HG02798 (cell line): ENCODE results near the gene INTS2.
"Not testable (repeated sequence)": the region's sequence is repeated elsewhere in the genome, so short reads cannot be mapped to it uniquely, and the experiment has no call there.

ENCODE experiments used
- ATAC-seq: cut with Tn5 transposase; IDR thresholded peaks from one replicate; pipeline ENCODE4 v1.9.1; 2021; ENCODE audit warnings: mild to moderate bottlenecking; ENCODE audit not compliant: unreplicated experiment, poor library complexity

INTS2 gene

DNA sequence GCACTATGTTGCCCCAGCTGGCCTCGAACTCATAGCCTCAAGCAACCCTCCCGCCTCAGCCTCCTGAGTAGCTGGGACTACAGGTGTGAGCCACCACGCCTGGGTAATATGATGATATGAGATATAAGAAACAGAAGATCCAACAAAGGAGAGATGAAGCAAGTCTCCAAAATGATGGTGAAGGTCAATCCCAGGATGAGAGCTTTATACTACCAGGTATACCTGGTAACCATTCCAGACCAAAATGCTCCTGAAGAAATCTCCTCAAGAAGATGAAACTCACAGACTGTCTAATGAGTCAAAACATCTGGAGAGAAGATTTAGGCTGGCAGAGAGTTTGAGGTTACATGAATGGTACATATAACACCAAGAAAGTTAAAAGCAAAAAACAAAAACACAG is 24.5 kb downstream of the INTS2 start:
- ATAC-seq: no peak

DNA sequence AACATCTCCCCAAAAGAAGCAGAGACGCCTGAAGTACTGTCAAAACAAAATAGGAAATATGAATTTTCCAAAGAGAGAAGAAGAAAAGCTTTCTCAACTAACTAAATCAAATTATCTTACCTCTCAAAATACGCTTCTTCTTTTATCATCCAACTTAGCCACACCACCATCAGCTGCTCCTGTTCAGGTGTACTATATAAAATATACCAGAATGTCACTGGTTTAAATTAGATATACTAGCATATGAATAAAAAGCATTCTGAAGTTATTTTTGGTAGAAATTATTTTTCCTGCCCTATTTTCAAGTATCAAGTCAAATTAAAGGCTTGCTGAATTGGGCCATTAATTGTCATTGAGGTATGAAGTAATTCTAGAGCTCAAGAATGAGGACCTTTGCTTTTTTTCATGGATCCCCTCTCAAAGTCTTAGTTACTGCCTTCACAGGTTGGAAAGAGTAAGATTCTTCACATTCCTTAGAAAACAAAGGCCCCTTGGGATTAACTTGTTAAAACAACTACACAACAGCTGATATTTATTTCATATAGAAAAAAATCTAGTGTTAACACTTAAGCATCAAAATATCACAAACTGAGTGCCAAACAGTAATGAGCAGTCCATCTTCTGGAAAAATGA is 30.1 kb downstream of the INTS2 start:
- no peak for ATAC-seq

DNA sequence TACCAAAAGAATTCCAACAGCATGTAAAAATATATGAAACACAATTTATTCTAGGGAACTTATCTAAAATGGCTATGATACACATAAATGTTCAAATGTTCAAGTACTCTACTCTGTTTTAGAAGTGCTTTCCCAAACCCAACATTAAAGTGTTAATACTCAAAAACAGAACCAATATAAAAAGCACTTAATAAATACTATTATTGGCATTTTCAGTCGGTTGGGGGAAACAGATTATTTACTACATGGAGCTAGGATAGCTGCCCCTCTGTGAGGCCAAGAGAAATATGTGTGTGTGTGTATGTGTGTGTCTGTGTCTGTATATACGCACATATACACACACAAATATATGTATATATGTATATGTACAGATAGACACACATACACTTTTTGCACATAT is 32.4 kb downstream of the INTS2 start:
- no peak for ATAC-seq

DNA sequence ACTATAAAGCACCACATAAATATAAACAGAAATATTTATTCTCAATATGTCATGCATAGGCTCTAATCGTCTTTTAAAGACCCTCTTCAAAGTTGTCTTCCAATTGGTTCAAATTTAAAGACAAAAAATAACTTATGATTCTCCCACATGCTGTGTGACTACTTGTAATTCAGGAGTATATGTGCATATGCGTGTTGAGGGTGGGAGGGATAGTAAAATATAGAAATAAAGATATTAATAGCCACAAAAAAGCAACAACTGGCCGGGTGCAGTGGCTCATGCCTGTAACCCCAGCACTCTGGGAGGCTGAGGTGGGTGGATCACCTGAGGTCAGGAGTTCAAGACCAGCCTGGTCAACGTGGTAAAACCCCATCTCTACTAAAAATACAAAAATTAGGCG is 33.5 kb downstream of the INTS2 start:
- ATAC-seq: not testable (repeated sequence)

DNA sequence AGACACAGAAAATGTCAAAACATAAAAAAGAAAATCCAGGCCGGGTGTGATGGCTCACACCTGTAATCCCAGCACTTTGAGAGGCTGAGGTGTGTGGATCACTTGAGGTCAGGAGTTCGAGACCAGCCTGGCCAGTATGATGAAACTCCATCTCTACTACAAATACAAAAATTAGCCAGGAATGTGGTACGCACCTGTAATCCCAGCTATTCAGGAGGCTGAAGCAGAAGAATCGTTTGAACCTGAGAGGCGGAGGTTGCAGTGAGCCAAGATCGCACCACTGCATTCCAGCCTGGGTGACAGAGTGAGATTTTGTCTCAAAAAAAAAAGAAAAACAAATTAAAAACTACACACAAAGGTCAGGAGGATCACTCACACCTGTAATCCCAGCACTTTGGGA is 40.0 kb downstream of the INTS2 start:
- not testable (repeated sequence) for ATAC-seq

DNA sequence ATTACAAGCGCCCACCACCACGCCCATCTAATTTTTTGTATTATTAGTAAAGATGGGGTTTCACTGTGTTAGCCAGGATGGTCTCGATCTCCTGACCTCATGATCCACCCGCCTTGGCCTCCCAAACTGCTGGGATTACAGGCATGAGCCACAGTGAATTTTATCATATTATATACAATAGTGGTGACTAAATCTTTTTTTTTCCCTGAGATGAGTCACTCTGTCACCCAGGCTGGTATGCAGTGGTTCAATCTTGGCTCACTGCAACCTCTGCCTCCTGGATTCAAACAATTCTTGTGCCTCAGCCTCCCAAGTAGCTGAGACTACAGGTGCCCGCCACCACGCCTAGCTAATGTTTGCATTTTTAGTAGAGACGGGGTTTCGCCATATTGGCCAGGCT is 41.9 kb downstream of the INTS2 start:
- ATAC-seq: not testable (repeated sequence)

DNA sequence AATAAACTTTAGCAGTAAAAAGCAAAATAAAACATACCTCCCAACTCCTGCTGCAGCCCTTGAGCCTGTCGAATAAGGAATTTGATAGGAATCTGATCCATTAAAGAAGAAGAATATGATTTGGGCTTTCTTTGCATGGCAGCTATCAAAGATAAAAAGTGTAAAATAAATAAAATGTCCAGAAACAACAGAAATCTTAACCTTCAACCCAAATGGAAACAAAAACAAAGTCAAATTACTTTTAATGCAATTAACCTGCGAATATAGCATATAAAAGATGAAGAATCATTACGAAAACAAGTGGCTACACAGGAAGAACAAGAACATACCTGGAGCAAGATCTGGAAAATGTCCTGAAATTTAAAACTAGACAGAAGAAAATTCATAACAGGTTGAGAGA is 42.9 kb downstream of the INTS2 start:
- ATAC-seq: no peak

DNA sequence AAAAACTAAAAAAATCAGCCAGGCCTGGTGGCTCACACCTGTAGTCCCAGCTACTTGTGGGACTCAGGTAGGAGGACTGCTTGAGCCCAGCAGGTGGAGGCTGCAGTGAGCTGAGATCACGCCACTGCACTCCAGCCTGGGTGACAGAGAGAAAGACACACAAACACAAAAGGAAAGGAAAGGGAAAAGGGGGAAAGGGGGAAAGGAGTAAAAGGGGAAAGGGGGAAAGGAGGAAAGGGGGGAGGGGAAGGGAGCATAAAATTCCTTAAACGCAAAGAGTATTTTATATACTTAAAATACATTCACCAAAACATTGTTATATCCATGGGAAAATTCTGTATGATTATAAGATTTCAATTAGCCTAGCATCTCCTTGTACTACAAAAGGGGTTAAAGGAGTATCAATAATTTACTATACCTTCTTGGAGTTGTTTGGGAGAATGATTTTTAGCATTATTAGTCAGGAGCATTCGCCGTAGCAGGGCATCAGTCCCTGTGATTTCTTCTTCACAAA is 47.1 kb downstream of the INTS2 start:
- no peak for ATAC-seq

DNA sequence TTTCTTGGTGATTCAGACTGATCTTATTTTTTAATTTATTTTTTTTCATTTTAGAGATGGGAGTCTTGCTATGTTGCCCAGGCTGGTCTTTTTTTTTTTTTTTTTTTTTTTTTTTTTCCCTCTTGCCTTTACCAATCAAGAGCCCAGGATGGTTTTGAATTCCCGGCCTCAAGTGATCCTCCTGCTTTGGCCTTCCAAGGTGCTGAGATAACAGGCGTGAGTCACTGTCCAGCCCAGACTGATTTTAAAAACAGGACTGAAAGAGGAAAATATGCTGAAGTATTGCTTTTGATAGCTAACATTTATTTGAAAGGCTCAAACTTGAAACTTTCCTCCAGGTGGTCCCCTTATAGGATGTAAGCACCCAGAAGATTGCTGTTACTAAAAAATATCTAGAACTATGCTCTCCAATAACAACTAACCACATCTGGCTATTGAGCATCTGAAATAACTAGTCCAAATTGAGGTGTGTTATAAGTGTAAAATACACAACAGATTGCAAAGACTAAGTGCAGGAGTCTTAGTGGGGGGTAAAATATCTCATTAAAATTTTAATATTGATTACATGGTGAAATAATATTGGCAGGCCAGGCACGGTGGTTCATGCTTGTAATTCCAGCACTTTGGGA is 48.7 kb downstream of the INTS2 start:
- ATAC-seq: no peak

DNA sequence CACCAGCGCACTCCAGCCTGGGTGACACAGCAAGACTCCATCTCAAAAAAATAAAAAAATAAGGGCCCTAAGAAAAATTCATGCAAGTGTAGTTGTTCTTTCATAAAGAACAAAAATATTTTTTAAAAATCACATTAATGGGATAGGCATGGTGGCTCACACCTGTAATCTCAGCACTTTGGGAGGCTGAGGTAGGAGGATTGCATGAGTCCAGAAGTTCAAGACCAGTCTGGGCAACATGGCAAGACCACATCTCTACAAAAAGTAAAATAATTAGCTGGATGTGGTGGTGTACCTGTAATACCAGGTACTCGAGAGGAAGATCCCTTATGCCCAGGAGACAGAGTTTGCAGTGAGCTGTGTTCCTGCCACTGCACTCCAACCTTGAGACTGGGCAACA is 49.3 kb downstream of the INTS2 start:
- no peak for ATAC-seq

DNA sequence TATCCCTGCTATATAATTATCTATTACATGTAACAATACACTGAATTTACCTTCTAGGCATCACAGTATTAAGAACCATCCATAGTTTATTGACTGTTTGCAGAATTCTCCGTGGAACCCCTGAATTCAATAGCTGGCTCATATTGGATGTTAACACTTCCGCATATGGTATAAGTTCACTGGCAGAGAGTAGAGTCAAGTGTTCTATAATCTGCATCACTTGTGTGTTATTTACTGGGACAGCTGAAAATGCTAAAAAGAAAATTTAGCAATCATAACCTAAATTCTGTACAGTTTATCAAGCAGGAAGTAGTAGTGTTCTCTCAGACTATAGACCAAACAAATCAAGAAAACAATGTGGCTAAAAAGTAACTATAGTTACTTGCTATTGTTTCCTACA is 49.9 kb downstream of the INTS2 start:
- no peak for ATAC-seq

DNA sequence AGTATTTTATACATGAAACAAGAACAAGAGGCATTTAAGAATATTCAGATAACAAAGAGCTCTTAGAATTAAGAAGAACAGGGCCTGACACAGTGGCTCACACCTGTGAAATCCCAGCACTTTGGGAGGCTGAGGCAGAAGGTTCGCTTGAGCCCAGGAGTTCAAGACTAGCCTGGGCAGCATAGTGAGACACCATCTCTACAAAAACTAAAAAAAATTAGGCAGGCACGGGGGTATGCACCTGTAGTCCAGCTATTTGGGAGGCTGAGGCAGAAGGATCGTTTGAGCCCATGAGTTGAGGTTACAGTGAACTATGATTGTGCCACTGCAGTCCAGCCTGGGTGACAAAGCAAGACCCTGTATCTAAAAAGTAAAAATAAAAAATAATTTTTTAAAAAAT is 52.0 kb downstream of the INTS2 start:
- ATAC-seq: no peak

DNA sequence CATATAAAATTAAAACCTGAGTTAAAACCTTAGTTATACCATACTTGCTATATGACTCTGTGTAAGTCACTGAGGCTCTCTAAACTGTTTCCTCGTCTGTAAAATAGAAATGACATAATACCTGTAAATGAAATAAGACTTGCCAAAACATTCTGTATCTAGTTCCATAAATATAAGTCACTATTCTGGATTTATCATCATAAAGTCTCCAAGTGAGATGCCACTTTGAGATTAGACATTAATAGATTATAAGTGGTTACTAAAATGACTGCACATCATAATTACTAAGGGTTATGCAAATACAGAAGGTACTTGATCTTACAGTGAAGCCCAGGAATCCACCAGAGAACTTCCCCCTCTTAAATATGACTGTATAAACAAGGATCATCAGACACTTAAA is 52.5 kb downstream of the INTS2 start:
- no peak for ATAC-seq

DNA sequence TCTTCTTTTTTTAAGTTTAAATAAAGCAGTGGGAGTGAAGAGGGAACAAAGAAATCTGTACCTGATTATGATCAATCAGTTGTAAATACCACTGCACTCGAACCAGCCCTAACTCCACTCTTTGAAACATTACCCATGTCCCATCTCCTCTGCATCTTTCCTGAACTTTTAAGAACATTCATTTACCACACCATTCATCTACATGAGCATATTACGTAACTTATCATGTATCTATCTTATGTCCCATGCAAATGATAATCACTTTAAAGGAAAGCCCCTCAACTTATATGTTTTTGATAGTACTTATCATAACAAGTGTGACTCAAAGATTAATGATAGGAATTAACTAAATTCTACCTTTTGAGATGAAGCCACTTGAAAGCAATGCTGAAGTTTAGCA is 53.7 kb downstream of the INTS2 start:
- no peak for ATAC-seq

DNA sequence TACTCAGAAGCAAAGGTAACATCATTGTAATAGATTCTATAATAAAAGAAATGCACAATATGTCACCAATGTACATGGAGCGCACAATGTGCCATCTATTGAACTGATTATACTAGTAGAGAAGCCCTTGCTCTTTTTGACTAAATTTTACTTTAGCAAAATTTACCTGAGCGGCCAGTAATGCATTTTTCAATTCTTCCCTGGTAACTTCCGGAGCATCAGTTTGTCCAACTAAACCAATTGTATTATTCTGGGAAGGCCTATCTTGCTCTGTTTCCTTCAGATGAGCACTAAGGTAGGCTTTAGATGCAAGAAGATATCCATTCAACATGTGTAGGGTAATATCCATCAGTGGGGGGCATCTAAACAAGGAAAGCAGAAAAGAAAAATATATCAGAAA is 55.7 kb downstream of the INTS2 start:
- no peak for ATAC-seq

DNA sequence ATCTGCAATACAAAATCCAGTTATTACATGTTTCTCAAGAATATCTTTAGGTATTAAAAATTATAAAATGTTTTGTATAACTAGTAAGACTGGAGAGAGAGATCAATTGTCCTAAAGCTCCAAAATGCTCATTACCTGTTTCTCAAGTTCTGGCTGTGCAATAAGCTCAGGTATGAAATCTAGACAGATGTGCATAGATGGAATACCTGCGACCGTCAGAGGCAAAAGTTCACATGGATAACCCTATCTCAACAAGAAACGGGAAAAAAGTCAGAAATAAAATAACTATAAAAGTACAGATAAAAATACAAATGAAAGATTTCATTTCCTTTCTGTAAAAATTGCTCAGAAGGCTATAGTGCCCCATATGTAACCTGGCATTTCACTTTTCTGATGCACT is 58.6 kb downstream of the INTS2 start:
- no peak for ATAC-seq

DNA sequence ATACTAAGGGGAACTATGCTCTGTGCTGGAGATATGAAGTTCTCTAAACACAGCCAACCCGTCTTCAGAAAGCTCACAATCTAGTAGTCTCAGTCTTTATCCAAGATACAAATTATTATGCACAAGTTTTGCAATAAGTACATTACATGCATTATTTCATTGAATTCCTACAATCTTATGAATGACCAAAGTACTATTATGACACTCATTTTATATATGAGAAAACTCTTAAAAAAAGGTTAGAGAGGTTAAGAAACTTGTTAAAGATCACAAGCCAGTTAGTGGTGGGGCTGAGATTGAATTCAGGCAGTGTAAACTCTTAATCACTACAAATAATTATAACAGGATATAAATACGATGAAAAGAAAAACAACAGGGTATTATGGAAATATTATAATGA is 59.7 kb downstream of the INTS2 start:
- ATAC-seq: no peak

DNA sequence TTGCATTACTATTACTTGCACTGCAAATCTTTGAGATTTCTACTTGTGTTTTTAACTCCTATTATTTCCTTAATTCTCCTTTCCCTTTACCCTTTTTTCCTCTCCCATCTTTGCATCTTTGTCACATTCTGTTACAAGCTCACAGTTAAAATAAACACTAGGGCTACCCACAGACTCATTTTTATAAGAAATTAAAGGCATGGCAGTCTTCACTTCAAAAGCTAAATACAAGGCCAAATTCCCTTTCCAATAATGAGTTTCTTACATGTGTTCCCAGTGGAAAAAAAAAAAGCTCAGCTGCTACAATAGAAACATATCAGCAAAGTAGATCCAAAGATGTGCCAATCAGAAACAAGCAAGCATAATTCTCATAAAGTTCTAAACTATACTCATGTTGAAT is 60.7 kb downstream of the INTS2 start:
- ATAC-seq: no peak

DNA sequence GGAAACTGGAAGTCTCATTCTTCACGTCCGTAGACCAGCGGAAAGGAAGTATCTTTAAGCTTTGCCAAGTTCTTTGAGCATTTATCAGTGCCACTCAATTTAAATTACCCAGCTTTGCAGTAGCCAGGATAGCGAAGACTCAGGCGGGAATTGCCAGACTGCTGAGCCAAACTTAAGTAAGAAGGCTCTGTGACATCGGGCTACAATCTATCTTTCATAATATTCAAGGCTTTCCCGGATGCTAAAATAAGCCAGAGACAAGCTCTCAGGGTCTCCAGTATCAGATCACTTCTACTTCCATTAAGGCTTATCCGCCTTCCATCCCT is 64.0 kb downstream of the INTS2 start:
- peak; percentile 23 for ATAC-seq

DNA sequence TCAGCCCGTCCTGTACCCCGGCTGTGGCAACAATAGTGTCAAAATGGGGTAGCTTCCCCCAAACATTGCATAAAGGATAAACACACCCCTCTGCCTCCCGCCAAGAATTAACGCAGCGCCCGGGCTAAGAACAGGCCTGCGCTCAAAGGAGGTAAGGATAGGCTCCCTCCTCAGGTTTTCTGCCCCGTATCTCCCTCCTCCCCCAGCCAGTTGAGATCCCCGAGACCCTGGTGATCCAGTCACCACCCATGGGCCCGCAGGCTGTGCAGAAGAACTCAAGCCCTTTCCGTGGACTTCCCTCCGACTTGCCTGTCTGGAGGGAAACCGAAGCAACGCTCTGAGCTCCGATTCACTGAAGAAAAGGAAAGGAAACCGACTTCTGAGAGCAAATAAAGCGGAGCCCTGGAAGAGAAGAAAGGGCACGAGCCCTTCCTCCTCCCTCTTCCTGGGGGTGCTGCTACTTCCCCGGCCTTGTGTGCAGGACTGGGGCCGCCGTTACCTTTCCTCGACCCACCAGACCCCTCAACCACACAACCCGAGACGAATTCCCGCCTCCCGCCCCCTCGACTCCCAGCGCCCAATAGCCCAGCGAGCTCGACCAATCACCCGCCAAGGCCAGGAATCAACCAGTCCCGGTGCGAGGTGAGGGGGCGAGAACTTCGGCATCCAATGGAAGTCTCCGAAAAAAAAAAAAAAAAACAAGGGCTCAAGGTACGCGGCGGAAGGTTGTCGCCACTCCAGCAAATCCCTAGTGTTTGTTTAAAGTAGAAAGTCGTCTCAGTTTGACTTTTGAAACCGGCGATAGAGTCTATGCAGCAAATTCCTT is 64.6 kb downstream of the INTS2 start, which contains the start of gene BRIP1:
TSS of gene BRIP1 (minus strand) at position 554 of the 826 bp plus-strand sequence. CDS start 1,989 bp downstream, outside the sequence.
- ATAC-seq: peak; percentile 97

DNA sequence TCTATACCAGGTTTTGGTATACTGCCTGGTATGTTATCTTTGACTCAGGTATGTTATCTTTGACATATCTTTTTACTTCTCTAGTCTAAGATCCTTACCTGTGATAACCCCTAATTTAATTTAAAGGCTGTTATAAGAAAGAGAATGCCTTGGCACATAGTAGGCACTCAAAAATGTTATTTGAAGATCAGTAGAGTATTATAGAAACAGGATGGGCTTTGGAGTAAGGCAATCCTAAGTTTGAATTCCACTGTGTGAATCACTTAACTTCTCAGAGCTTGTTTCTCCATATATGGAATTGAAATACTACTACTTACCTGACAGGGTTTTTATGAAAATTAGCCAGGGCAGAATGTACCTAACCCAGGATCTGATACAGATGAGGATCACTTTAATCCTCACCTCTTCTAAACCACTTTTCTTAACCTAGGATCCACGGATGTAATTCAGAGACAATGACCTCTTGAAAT is 65.6 kb downstream of the INTS2 start:
- no peak for ATAC-seq
